Right cardiac atrium (tissue), 5 donors: ENCODE results near the gene CHD6. TPM values are rescaled to one million over a fixed set of nuclear protein-coding genes. Genes with fewer than 3 reads are reported as not detected.
A peak's percentile ranks its signal among the peaks of the same experiment; 100 is the strongest.

Experiments used
- ATAC-seq, 2 donors: fragments of 200-7000 bp; cut with Tn5 transposase; one replicate each; pipeline versions ENCODE4 v1.8.0 to v1.9.1; 2020; ENCODE audit warnings: moderate library complexity in 2 of 2, mild to moderate bottlenecking in 1 of 2
- DNase-seq, 3 donors: peaks; one replicate each; pipeline ENCODE4 v3.0.0-alpha.2; 2020
- H3K27ac ChIP-seq: one replicate; pipeline ENCODE4 v1.5.1; 2013; ENCODE audit warnings: mild to moderate bottlenecking, low read length, control low read depth, moderate library complexity
- H3K27me3 ChIP-seq: one replicate; pipeline ENCODE4 v1.6.1; 2013; ENCODE audit not compliant: control insufficient read depth, insufficient read depth
- H3K4me1 ChIP-seq: one replicate; pipeline ENCODE4 v1.6.1; 2013; ENCODE audit warnings: low read length; ENCODE audit not compliant: control insufficient read depth, insufficient read depth
- H3K4me3 ChIP-seq: one replicate; pipeline ENCODE4 v1.5.1; 2013; ENCODE audit warnings: low read length, control low read depth
- H3K9me3 ChIP-seq: one replicate; pipeline ENCODE4 v1.6.1; 2013; ENCODE audit warnings: low read length; ENCODE audit not compliant: control insufficient read depth
- WGBS: extraction: QIAGEN DNeasy Blood & Tissue Kit; methylation state at CpG from one replicate; pipeline ENCODE4 v1.1.7; 2013; 5-methylcytosine and 5-hydroxymethylcytosine counted together
- intact Hi-C, 4 donors: fragments of 100-400 bp; cut with DNase I; formaldehyde crosslinking; loops; one replicate each; pipeline versions ENCODE4 v1.11.0 to v1.14.0; 2022 to 2023
- polyA plus RNA-seq: library from polyadenylated mRNA; stranded (reverse); fragments of 200-250 nt; gene quantifications from one replicate; pipeline ENCODE4 v1.2.3, GENCODE V29; 2013
- total RNA-seq, 4 donors: library from RNA; stranded (reverse); fragmentation: NEBNext Ultra II Directional; extraction: Animal tissue kit (Norgen Biotek cat#: 25700); gene quantifications; one replicate each; pipeline ENCODE4 v1.2.1, GENCODE V29; 2021
- donor health status: healthy with polysubstance abuse.
- donor health status: DM: no; HTN: yes; CAD: no.
- donor health status: DM: no; HTN: no; CAD: no.
- donor health status: DM: no; HTN: yes; CAD: no; lungs with severe emphysema.
- donor health status: DM: yes; HTN: yes; CAD: no.

The CHD6 gene
- total and polyA plus RNA-seq, 5 donors: 9.7 to 53.9 (median 49.2) TPM

- 75% methylated on average over 2 of the region's 2 CpGs for WGBS
- Histone ChIP-seq H3K4me3 (no peak overlapping the region), H3K27ac (no peak overlapping the region), H3K27me3 (no peaks in the 10 kb centered on the region), H3K9me3 (no peaks in the 10 kb centered on the region), H3K4me1 (no peaks in the 10 kb centered on the region)
- intact Hi-C loops: no loop called here
- ATAC-seq (no peak), DNase-seq (no peak)
Observed at GRCh38 chr20:41422953-41423352, 195.2 kb downstream of the CHD6 start.

DNA sequence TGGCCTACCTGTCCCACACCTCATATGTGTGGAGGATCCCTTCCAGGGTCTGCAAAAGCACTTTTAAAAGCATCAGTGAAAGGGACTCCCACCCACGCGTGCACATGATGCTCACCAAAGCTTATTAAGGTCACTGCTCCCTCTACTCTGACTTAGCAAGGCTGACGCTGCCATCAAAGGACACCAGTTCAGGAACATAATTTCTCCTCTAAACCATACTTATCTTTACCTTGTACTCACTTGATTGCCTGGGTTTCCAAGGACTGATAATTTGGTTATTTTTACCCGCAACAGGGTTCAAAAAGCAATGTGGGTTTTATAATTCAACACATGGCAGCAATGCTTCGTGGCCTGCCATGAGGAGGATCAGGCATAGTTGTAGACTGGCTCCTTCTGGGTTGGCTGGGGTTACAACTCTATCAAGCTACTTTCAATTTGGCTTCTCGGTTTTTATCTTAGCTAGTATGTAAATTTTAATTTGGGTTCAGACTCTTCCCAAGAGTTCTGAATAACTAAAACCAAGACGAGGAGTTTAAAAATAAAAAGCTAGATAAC is 199.4 kb downstream of the CHD6 start:
- WGBS: 72% methylated on average over 7 of the region's 7 CpGs
- DNase-seq (no peak), ATAC-seq (peak in 1 of 2 donors; percentile 42)
- H3K4me1 ChIP-seq: no peaks in the 10 kb centered on the region
- H3K27ac ChIP-seq: no peak overlapping the region
- H3K27me3 ChIP-seq: no peaks in the 10 kb centered on the region
- intact Hi-C loops: loop anchor here in 1 of 4 donors (10.0 kb wide), 2 partner anchors 74 to 244 kb away; partner anchors contain the start of gene LPIN3
- no peak overlapping the region for H3K4me3 ChIP-seq
- H3K9me3 ChIP-seq: no peaks in the 10 kb centered on the region

GRCh38 chr20:41418031-41418430 is 200.1 kb downstream of the CHD6 start:
- H3K4me1 ChIP-seq: no peaks in the 10 kb centered on the region
- H3K27ac ChIP-seq: peak overlapping the region; percentile 4
- DNase-seq (no peak), ATAC-seq (no peak)
- no peak overlapping the region for H3K4me3 ChIP-seq
- 84% methylated on average over 5 of the region's 5 CpGs for WGBS
- H3K9me3 ChIP-seq: no peaks in the 10 kb centered on the region
- H3K27me3 ChIP-seq: no peaks in the 10 kb centered on the region
- intact Hi-C loops: loop anchor here in 1 of 4 donors (10.0 kb wide), 2 partner anchors 73 to 243 kb away; partner anchors contain the start of gene LPIN3

DNA sequence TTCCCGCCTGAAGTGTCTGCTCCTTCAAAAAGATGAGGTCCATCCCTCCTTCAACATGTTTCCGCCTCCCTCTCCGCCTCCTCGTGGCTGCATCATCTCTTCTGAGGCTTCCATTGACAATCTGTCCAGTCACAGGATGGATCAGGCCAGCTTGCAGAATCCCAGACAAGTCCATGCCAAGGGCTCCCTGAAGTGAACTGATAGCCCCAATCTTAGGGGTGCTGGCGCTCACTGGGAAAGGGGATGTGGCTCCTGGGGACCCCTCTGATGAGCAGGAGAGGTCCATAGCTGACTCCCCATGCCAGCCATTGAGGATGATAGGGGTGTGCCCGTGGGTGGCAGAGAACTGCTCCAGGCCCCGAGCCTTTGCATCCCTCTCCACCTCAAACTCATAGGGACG is 203.0 kb downstream of the CHD6 start:
- DNase-seq (no peak), ATAC-seq (no peak)
- H3K4me3 ChIP-seq: no peak overlapping the region
- WGBS: 91% methylated on average over 8 of the region's 8 CpGs
- no peaks in the 10 kb centered on the region for H3K9me3 ChIP-seq
- no peaks in the 10 kb centered on the region for H3K27me3 ChIP-seq
- H3K4me1 ChIP-seq: peaks cover 2% of the 10 kb centered on the region
- no peak overlapping the region for H3K27ac ChIP-seq
- intact Hi-C loops: loop anchor here in 1 of 4 donors (10.0 kb wide), 2 partner anchors 70 to 240 kb away; partner anchors contain the start of gene LPIN3

DNA sequence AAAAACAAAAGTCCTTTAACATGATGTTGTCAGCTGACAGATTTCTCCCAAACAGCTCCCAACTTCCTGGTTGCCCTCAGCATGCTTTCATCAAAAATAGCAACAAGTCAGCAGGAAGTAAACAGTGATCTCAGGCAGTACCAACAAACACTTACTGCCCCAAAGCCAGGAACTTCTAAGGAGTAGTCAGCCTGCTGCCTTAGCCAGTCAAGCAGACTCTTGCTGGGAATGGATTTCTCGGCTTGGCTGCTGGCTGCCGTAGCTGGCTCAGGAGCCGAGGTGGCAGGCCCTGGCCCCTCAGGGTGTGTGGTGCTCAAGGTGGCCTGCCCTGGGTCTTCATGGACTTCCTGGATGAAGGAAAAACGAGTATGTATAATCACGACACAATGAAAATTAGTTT is 205.0 kb downstream of the CHD6 start:
- WGBS: 85% methylated on average over 5 of the region's 5 CpGs
- intact Hi-C loops: loop anchor here in 2 of 4 donors (5.0 to 10.0 kb wide), 3 partner anchors 68 to 238 kb away; partner anchors contain the start of gene LPIN3 (in 2 of the 2)
- Histone ChIP-seq H3K4me3 (no peak overlapping the region), H3K27me3 (no peaks in the 10 kb centered on the region), H3K9me3 (no peaks in the 10 kb centered on the region), H3K27ac (no peak overlapping the region), H3K4me1 (peaks cover 2% of the 10 kb centered on the region)
- no peak for DNase-seq
- ATAC-seq: no peak

GRCh38 chr20:41412324-41413120 is 205.7 kb downstream of the CHD6 start:
- Histone ChIP-seq H3K27ac (peak overlapping the region; percentile 23), H3K4me1 (peaks cover 2% of the 10 kb centered on the region), H3K9me3 (no peaks in the 10 kb centered on the region), H3K4me3 (no peak overlapping the region), H3K27me3 (no peaks in the 10 kb centered on the region)
- WGBS: 94% methylated on average over 12 of the region's 12 CpGs
- DNase-seq (no peak), ATAC-seq (no peak)
- intact Hi-C loops: loop anchor here in 2 of 4 donors (5.0 to 10.0 kb wide), 3 partner anchors 68 to 238 kb away; partner anchors contain the start of gene LPIN3 (in 2 of the 2)

DNA sequence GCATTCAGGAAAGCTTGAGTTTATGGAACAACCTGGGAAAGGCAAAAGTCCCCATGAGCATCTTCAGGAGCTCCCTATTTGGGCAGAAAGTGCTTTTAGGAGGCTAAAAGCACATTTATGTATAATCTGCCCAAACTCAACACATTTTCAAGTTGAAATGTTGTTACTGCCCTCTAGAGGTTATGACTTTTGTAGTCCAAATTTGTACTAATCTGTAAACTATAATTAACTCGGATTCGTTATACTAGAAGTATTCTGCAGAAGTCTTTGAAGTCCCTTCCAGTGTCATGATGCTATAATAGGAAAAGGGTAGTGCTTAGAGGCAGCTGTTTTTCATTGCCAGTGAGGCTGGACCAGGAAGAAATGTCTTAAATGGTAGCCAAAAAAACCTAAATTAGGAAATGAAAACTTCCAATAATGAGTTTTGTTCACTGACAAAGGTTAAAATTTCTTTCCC is 206.8 kb downstream of the CHD6 start:
- Histone ChIP-seq H3K4me1 (peaks cover 2% of the 10 kb centered on the region), H3K27me3 (no peaks in the 10 kb centered on the region), H3K27ac (no peak overlapping the region), H3K9me3 (no peaks in the 10 kb centered on the region), H3K4me3 (no peak overlapping the region)
- 11% methylated on average over 2 of the region's 2 CpGs for WGBS
- DNase-seq (no peak), ATAC-seq (peak; percentile 40 to 55)
- intact Hi-C loops: loop anchor here in 2 of 4 donors (5.0 to 10.0 kb wide), 3 partner anchors 67 to 237 kb away; partner anchors contain the start of gene LPIN3 (in 2 of the 2)

GRCh38 chr20:41408986-41409385 is 209.2 kb downstream of the CHD6 start:
- Histone ChIP-seq H3K4me3 (no peak overlapping the region), H3K27me3 (no peaks in the 10 kb centered on the region), H3K4me1 (peaks cover 2% of the 10 kb centered on the region), H3K9me3 (no peaks in the 10 kb centered on the region), H3K27ac (no peak overlapping the region)
- ATAC-seq: no peak
- intact Hi-C loops: loop anchor here in 2 of 4 donors (5.0 kb wide), 1 partner anchor 47 kb away; no protein-coding TSS in a partner anchor
- 54% methylated on average over 9 of the region's 9 CpGs for WGBS
- peak in 1 of 3 donors; percentile 68 for DNase-seq

DNA sequence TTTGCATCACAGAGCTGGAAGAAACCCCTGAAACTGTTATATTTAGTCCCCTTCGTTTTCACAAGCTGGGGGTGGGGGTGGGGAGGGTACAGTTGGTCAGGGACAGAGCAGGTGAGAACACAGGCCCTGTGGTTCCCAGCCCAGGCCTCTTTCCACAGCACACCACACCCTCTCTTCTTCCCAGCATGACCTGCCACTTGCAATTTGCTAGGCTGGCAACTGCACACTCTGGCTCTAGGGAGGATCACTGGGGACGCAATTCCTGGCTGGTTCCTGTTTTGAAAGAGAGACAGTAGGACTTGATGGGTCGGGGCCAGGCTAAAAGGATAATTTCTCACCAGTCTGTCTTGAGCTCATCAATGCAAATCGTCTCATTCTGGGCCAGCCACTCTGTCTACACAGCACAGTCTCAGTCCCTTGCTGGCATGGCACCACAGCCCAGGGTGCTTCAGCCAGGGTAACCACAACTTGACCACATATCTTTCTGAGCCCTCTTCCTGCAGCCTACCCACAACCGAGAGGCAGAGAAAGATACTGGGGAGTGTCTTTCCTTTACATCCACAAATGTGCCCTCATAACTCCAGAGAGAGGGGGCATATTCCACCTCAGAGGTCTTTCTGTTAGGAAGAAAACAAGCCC is 209.9 kb downstream of the CHD6 start:
- Histone ChIP-seq H3K4me3 (no peak overlapping the region), H3K27me3 (no peaks in the 10 kb centered on the region), H3K4me1 (peaks cover 2% of the 10 kb centered on the region), H3K9me3 (no peaks in the 10 kb centered on the region), H3K27ac (no peak overlapping the region)
- DNase-seq (no peak), ATAC-seq (no peak)
- intact Hi-C loops: loop anchor here in 2 of 4 donors (5.0 kb wide), 1 partner anchor 46 kb away; no protein-coding TSS in a partner anchor
- WGBS: 53% methylated on average over 5 of the region's 5 CpGs

- Histone ChIP-seq H3K4me3 (no peak overlapping the region), H3K4me1 (peaks cover 2% of the 10 kb centered on the region), H3K27me3 (no peaks in the 10 kb centered on the region), H3K9me3 (no peaks in the 10 kb centered on the region), H3K27ac (no peak overlapping the region)
- ATAC-seq (no peak), DNase-seq (no peak)
- WGBS: 62% methylated on average over 10 of the region's 10 CpGs
- intact Hi-C loops: loop anchor here in 2 of 4 donors (5.0 kb wide), 1 partner anchor 45 kb away; no protein-coding TSS in a partner anchor
Observed at GRCh38 chr20:41407607-41408006, 210.6 kb downstream of the CHD6 start.
